ENCODE data around the gene PBXIP1. TPM values are rescaled to one million over a fixed set of nuclear protein-coding genes. Genes with fewer than 3 reads are reported as not detected.

The PBXIP1 gene
- total RNA-seq, 1 donor from 2014 or later, result 23.6 TPM

- Mint-ChIP-seq H3K4me1 (ENCODE audit: low read depth) (peaks cover 59% of the 10 kb centered on the region), H3K4me3 (ENCODE audit: low read depth) (peak overlapping the region; percentile 95), H3K9me3 (no peaks in the 10 kb centered on the region), H3K27me3 (ENCODE audit: low read depth) (no peaks in the 10 kb centered on the region), H3K36me3 (ENCODE audit: low read depth) (peaks cover 23% of the 10 kb centered on the region), H3K27ac (peak overlapping the region; percentile 99)
- intact Hi-C loops (cut with micrococcal nuclease), result loop anchor here (1.0 to 10.0 kb wide), 4 partner anchors 18 to 630 kb away; partner anchors contain the start of genes AQP10, ATP8B2, UBE2Q1 and ZBTB7B
- peak; percentile 90 for DNase-seq (ENCODE audit: low spot score)
Observed at GRCh38 chr1:154955039-154955717, 721 bp downstream of the PBXIP1 start.

- no peaks in the 10 kb centered on the region for H3K27me3 Mint-ChIP-seq (ENCODE audit: low read depth)
- H3K36me3 Mint-ChIP-seq (ENCODE audit: low read depth), result peaks cover 23% of the 10 kb centered on the region
- peaks cover 59% of the 10 kb centered on the region for H3K4me1 Mint-ChIP-seq (ENCODE audit: low read depth)
- peak overlapping the region; percentile 99 for H3K27ac Mint-ChIP-seq
- intact Hi-C loops (cut with micrococcal nuclease), result loop anchor here (10.0 kb wide), 2 partner anchors 50 to 630 kb away; partner anchors contain the start of genes AQP10, ATP8B2 and ZBTB7B
- peak overlapping the region; percentile 95 for H3K4me3 Mint-ChIP-seq (ENCODE audit: low read depth)
- no peaks in the 10 kb centered on the region for H3K9me3 Mint-ChIP-seq
- no peak for DNase-seq (ENCODE audit: low spot score)
Observed at GRCh38 chr1:154954541-154954940, 1.4 kb downstream of the PBXIP1 start.

- Mint-ChIP-seq H3K4me1 (ENCODE audit: low read depth) (peaks cover 61% of the 10 kb centered on the region), H3K9me3 (no peaks in the 10 kb centered on the region), H3K36me3 (ENCODE audit: low read depth) (peaks cover 22% of the 10 kb centered on the region), H3K27ac (peak overlapping the region; percentile 30), H3K4me3 (ENCODE audit: low read depth) (peak overlapping the region; percentile 46), H3K27me3 (ENCODE audit: low read depth) (no peaks in the 10 kb centered on the region)
- intact Hi-C loops (cut with micrococcal nuclease), result loop anchor here (10.0 kb wide), 2 partner anchors 51 to 629 kb away; partner anchors contain the start of genes AQP10, ATP8B2 and ZBTB7B
- DNase-seq (ENCODE audit: low spot score), result no peak
Observed at GRCh38 chr1:154953611-154954038, 2.3 kb downstream of the PBXIP1 start.

- Mint-ChIP-seq H3K9me3 (no peaks in the 10 kb centered on the region), H3K27ac (peak overlapping the region; percentile 74), H3K4me1 (ENCODE audit: low read depth) (peaks cover 62% of the 10 kb centered on the region), H3K36me3 (ENCODE audit: low read depth) (peaks cover 15% of the 10 kb centered on the region), H3K27me3 (ENCODE audit: low read depth) (no peaks in the 10 kb centered on the region), H3K4me3 (ENCODE audit: low read depth) (peak overlapping the region; percentile 49)
- intact Hi-C loops (cut with micrococcal nuclease), result loop anchor here (10.0 kb wide), 2 partner anchors 52 to 628 kb away; partner anchors contain the start of genes AQP10, ATP8B2 and ZBTB7B
- DNase-seq (ENCODE audit: low spot score), result no peak
Observed at GRCh38 chr1:154952664-154953063, 3.2 kb downstream of the PBXIP1 start.

GRCh38 chr1:154951901-154952657, 3.8 kb downstream of the PBXIP1 start:
- Mint-ChIP-seq H3K27me3 (ENCODE audit: low read depth) (no peaks in the 10 kb centered on the region), H3K36me3 (ENCODE audit: low read depth) (peaks cover 15% of the 10 kb centered on the region), H3K27ac (peak overlapping the region; percentile 74), H3K4me1 (ENCODE audit: low read depth) (peaks cover 62% of the 10 kb centered on the region), H3K9me3 (no peaks in the 10 kb centered on the region), H3K4me3 (ENCODE audit: low read depth) (peak overlapping the region; percentile 49)
- intact Hi-C loops (cut with micrococcal nuclease), result loop anchor here (10.0 kb wide), 2 partner anchors 53 to 627 kb away; partner anchors contain the start of genes AQP10, ATP8B2 and ZBTB7B
- DNase-seq (ENCODE audit: low spot score), result peak; percentile 41

GRCh38 chr1:154948079-154948478, 7.8 kb downstream of the PBXIP1 start:
- Mint-ChIP-seq H3K27me3 (ENCODE audit: low read depth) (no peaks in the 10 kb centered on the region), H3K36me3 (ENCODE audit: low read depth) (peaks cover 25% of the 10 kb centered on the region), H3K4me1 (ENCODE audit: low read depth) (peaks cover 44% of the 10 kb centered on the region), H3K27ac (no peak overlapping the region), H3K9me3 (no peaks in the 10 kb centered on the region), H3K4me3 (ENCODE audit: low read depth) (no peak overlapping the region)
- intact Hi-C loops (cut with micrococcal nuclease), result no loop called here
- no peak for DNase-seq (ENCODE audit: low spot score)

GRCh38 chr1:154945962-154946850, 9.7 kb downstream of the PBXIP1 start:
- intact Hi-C loops (cut with micrococcal nuclease), result no loop called here
- Mint-ChIP-seq H3K4me1 (ENCODE audit: low read depth) (peaks cover 46% of the 10 kb centered on the region), H3K9me3 (no peaks in the 10 kb centered on the region), H3K27ac (peak overlapping the region; percentile 3), H3K4me3 (ENCODE audit: low read depth) (no peak overlapping the region), H3K36me3 (ENCODE audit: low read depth) (peaks cover 21% of the 10 kb centered on the region), H3K27me3 (ENCODE audit: low read depth) (no peaks in the 10 kb centered on the region)
- DNase-seq (ENCODE audit: low spot score), result no peak

- H3K27ac Mint-ChIP-seq, result no peak overlapping the region
Observed at GRCh38 chr1:154945160-154945961, 10.5 kb downstream of the PBXIP1 start.

GRCh38 chr1:154944401-154945159, 11.3 kb downstream of the PBXIP1 start:
- intact Hi-C loops (cut with micrococcal nuclease), result no loop called here
- Mint-ChIP-seq H3K4me3 (ENCODE audit: low read depth) (no peak overlapping the region), H3K27ac (peak overlapping the region; percentile 90), H3K9me3 (no peaks in the 10 kb centered on the region), H3K27me3 (ENCODE audit: low read depth) (no peaks in the 10 kb centered on the region), H3K36me3 (ENCODE audit: low read depth) (peaks cover 17% of the 10 kb centered on the region), H3K4me1 (ENCODE audit: low read depth) (peaks cover 53% of the 10 kb centered on the region)
- no peak for DNase-seq (ENCODE audit: low spot score)

More at GRCh38 chr1:154945160-154945961, 10.5 kb downstream of the PBXIP1 start:
- intact Hi-C loops (cut with micrococcal nuclease), result no loop called here
- H3K36me3 Mint-ChIP-seq (ENCODE audit: low read depth), result peaks cover 18% of the 10 kb centered on the region
- no peaks in the 10 kb centered on the region for H3K9me3 Mint-ChIP-seq
- no peak for DNase-seq (ENCODE audit: low spot score)
- H3K4me1 Mint-ChIP-seq (ENCODE audit: low read depth), result peaks cover 48% of the 10 kb centered on the region
- H3K4me3 Mint-ChIP-seq (ENCODE audit: low read depth), result no peak overlapping the region
- H3K27me3 Mint-ChIP-seq (ENCODE audit: low read depth), result no peaks in the 10 kb centered on the region

- no peaks in the 10 kb centered on the region for H3K9me3 Mint-ChIP-seq
- intact Hi-C loops (cut with micrococcal nuclease), result no loop called here
- no peaks in the 10 kb centered on the region for H3K27me3 Mint-ChIP-seq (ENCODE audit: low read depth)
- H3K27ac Mint-ChIP-seq, result peak overlapping the region; percentile 90
- no peak overlapping the region for H3K4me3 Mint-ChIP-seq (ENCODE audit: low read depth)
- peaks cover 57% of the 10 kb centered on the region for H3K4me1 Mint-ChIP-seq (ENCODE audit: low read depth)
- DNase-seq (ENCODE audit: low spot score), result peak; percentile 30
- H3K36me3 Mint-ChIP-seq (ENCODE audit: low read depth), result peaks cover 16% of the 10 kb centered on the region
Observed at GRCh38 chr1:154943649-154944400, 12.1 kb downstream of the PBXIP1 start.

Measured in activated T-helper 2 cell treated with anti-CD3 and anti-CD28 coated beads, Interferon-gamma antibody, Interleukin-2, Interleukin-4, amounts not matched to agents 10 μg/mL and 5 μg/mL and 100 μg/mL, durations not matched to agents 14 hours and 24 hours and 36 hours (primary cell).